ENCODE measurements around the gene RASAL3. TPM values are rescaled to one million over a fixed set of nuclear protein-coding genes. Genes with fewer than 3 reads are reported as not detected.

RASAL3 gene
- total and polyA plus RNA-seq, 2 of the 4 experiments (the other 2 are of a cell fraction), result 0.07 TPM; not detected in 1

GRCh38 chr19:15452111-15453047 lies 12.0 kb downstream of the RASAL3 start:
- Histone ChIP-seq H4K5ac (ENCODE audit: low read depth, low read length) (no peak overlapping the region), H3K18ac (ENCODE audit: low read depth, low read length) (no peak overlapping the region), H3K27ac (ENCODE audit: insufficient read depth, low read length) (no peak overlapping the region), H3K23ac (ENCODE audit: low read depth, low read length) (0 out of 2 replicates have a peak overlapping the region, but pooled peaks have one; percentile 27), H3K4me1 (ENCODE audit: control insufficient read depth, insufficient read depth, low read length) (peaks cover 7% of the 10 kb centered on the region; the same call in 1 of the 2 replicates), H3K56ac (ENCODE audit: extremely low read depth, insufficient read depth, low read length) (no peak overlapping the region), H4K8ac (ENCODE audit: low read depth in 2 of 2, low read length in 2 of 2) (peak overlapping the region; percentile 22 to 87; a peak in 1 of 4 replicates), H3K9ac (ENCODE audit: low read depth, low read length) (no peak overlapping the region), H2BK120ac (ENCODE audit: low read depth, low read length) (0 out of 2 replicates have a peak overlapping the region, but pooled peaks have one; percentile 4), H2AK5ac (ENCODE audit: low read depth, low read length) (no peak overlapping the region), H3K4me3 (ENCODE audit: insufficient read depth, low read depth, low read length) (peak overlapping the region; percentile 24), H3K4ac (ENCODE audit: low read depth, low read length) (peak overlapping the region; percentile 35; the same call in 1 of the 2 replicates), H3K14ac (replicated peaks; ENCODE audit: low read depth, low read length) (0 out of 2 replicates have a peak overlapping the region, but pooled peaks have one; percentile 15), H3K36me3 (ENCODE audit: control insufficient read depth, insufficient read depth, low read length) (peaks cover 4% of the 10 kb centered on the region; the same call in 1 of the 2 replicates), H3K4me2 (ENCODE audit: low read depth, low read length) (peak overlapping the region; percentile 79), H2BK15ac (ENCODE audit: low read depth, low read length) (no peak overlapping the region), H4K91ac (ENCODE audit: insufficient read depth, low read depth, low read length) (no peak overlapping the region), H2AFZ (replicated peaks; ENCODE audit: low read length, poor library complexity) (peak overlapping the region; percentile 97), H3K9me3 (ENCODE audit: control insufficient read depth, insufficient read depth, low read length) (no peaks in the 10 kb centered on the region), H3K9me1 (ENCODE audit: insufficient read depth, low read length) (peaks cover 20% of the 10 kb centered on the region), H3K79me1 (ENCODE audit: low read depth in 1 of 2, low read length in 2 of 2) (peaks cover 0 to 6% of the 10 kb centered on the region in 2 experiments; a peak in 1 of 4 replicates), H4K20me1 (ENCODE audit: insufficient read depth, low read length) (no peaks in the 10 kb centered on the region; the same call in 1 of the 2 replicates), H3K27me3 (ENCODE audit: control insufficient read depth, insufficient read depth, low read length) (peaks cover 22% of the 10 kb centered on the region), H2BK20ac (ENCODE audit: low read depth, low read length) (no peak overlapping the region), H2AK9ac (replicated peaks; ENCODE audit: low read depth, low read length, poor library complexity) (peak overlapping the region; percentile 77), H2BK5ac (ENCODE audit: low read depth, low read length, poor library complexity, severe bottlenecking) (no peak overlapping the region)
- TF ChIP-seq MAZ (IDR thresholded peaks at IDR 0.05; ENCODE audit: borderline replicate concordance, low read depth, low read length) (no peak), RAD21 (IDR thresholded peaks at IDR 0.05; ENCODE audit: low read length) (no peak), RFX5 (IDR thresholded peaks at IDR 0.05; ENCODE audit: low read depth, low read length) (no peak), USF2 (IDR thresholded peaks at IDR 0.05; ENCODE audit: low read depth, low read length) (no peak), RCOR1 (IDR thresholded peaks at IDR 0.05; ENCODE audit: insufficient replicate concordance, low read length) (no peak), POLR2A (IDR thresholded peaks at IDR 0.05; ENCODE audit: low read depth, low read length) (no peak), CHD1 (IDR thresholded peaks at IDR 0.05; ENCODE audit: low read depth, low read length) (no peak), MXI1 (IDR thresholded peaks at IDR 0.05; ENCODE audit: borderline replicate concordance, low read depth, low read length) (no peak), FOS (IDR thresholded peaks at IDR 0.05; ENCODE audit: low read depth, low read length) (no peak)
- TF ChIP-seq, protein P1, sequence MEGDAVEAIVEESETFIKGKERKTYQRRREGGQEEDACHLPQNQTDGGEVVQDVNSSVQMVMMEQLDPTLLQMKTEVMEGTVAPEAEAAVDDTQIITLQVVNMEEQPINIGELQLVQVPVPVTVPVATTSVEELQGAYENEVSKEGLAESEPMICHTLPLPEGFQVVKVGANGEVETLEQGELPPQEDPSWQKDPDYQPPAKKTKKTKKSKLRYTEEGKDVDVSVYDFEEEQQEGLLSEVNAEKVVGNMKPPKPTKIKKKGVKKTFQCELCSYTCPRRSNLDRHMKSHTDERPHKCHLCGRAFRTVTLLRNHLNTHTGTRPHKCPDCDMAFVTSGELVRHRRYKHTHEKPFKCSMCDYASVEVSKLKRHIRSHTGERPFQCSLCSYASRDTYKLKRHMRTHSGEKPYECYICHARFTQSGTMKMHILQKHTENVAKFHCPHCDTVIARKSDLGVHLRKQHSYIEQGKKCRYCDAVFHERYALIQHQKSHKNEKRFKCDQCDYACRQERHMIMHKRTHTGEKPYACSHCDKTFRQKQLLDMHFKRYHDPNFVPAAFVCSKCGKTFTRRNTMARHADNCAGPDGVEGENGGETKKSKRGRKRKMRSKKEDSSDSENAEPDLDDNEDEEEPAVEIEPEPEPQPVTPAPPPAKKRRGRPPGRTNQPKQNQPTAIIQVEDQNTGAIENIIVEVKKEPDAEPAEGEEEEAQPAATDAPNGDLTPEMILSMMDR (conservative IDR thresholded peaks at IDR 0.05; ENCODE audit: low read depth, low read length), result no peak
- in situ Hi-C loops (cut with MboI; ENCODE audit: low sequenced_read_pairs) (no loop called here), intact Hi-C loops (cut with micrococcal nuclease) (loop anchor here (10.0 kb wide), 1 partner anchor 102 kb away; no protein-coding TSS in a partner anchor), dilution Hi-C loops (cut with HindIII; ENCODE audit: low sequenced_read_pairs, unreplicated experiment) (no loop called here)
- no TSS peak for BruUV-seq (replicated peaks)
- ChIA-PET CTCF (no interaction called here), POLR2A (ENCODE audit: unreplicated experiment) (no interaction called here)
- 8% methylated on average over 26 of the region's 37 CpGs; no CpG with 5 or more reads in 1 of the 2 experiments for WGBS, 2 experiments (ENCODE audit: extremely low coverage in 2 of 2, insufficient read length in 1 of 2)
- ATAC-seq (ENCODE audit: low read depth) (peak; percentile 53), DNase-seq (peak; percentile 58)
